ENCODE data around the gene LONP2.
"Not testable (repeated sequence)": the region's sequence is repeated elsewhere in the genome, so short reads cannot be mapped to it uniquely, and the experiment has no call there.

LONP2 gene

GRCh38 chr16:48370229-48370628 lies 126.1 kb downstream of the LONP2 start:
- DNase-seq, result no peak

DNA sequence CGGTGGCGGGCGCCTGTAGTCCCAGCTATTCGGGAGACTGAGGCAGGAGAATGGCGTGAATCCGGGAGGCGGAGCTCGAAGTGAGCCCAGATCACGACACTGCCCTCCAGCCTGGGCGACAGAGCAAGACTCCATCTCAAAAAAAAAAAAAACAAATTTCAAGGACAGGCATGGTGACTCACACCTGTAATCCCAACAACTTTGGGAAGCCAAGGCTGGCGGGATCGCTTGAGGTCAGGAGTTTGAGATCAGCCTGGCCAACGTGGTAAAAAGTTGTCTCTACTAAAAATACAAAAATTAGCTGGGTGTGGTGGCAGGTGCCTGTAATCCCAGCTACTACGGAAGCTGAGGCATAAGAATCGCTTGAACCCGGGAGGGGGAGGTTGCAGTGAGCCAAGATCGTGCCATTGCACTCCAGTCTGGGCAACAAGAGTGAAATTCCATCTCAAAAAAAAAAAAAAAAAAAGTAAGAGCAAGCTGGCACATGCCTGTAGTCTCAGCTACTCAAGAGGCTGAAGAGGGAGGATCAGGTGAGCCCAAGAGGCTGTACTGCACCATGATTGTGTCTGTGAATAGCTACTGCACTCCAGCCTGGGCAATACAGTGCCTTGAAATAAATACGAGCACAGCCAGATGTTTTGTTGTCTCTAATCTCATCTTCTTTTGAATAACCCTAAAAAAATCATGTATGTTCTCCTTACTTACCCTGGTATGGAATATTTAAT lies 126.7 kb downstream of the LONP2 start:
- DNase-seq, result not testable (repeated sequence)

DNA sequence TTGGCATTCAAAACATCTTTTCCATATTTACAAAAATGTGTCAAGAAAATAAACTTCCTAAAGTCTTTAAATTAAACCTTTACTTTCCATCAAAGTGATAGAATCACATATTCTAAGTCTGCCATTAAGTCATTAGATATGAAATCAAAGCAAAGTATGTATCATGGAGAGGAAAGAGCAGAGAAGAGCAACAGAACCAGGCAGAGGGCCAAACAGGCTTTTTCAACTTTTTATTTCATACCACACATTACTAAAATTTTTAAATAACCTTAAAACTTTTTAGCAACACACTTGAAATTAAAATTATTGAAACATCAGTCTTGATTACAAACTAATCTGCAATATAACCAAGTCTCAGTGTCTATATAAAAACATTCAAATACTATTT lies 127.3 kb downstream of the LONP2 start:
- DNase-seq, result no peak

- no peak for DNase-seq
Observed at GRCh38 chr16:48372744-48373143, 128.6 kb downstream of the LONP2 start.

GRCh38 chr16:48373258-48374029 lies 129.3 kb downstream of the LONP2 start:
- no peak for DNase-seq

- no peak for DNase-seq
Observed at GRCh38 chr16:48374255-48374654, 130.2 kb downstream of the LONP2 start.

DNA sequence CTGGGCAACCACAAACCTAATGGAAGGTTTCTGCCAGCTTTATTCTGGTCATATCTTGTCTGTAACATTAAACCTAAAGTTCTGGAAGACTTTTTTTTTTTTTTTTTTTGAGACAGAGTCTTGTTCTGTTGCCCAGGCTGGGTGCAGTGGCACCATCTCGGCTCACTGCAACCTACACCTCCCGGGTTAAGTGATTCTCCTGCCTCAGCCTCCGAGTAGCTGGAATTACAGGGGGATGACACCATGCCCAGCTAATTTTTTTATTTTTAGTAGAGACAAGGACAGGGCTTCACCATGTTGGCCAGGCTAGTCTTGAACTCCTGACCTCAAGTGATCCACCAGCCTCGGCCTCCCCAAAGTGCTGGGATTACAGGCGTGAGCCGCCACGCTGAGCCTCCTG lies 133.2 kb downstream of the LONP2 start:
- DNase-seq, result not testable (repeated sequence)

DNA sequence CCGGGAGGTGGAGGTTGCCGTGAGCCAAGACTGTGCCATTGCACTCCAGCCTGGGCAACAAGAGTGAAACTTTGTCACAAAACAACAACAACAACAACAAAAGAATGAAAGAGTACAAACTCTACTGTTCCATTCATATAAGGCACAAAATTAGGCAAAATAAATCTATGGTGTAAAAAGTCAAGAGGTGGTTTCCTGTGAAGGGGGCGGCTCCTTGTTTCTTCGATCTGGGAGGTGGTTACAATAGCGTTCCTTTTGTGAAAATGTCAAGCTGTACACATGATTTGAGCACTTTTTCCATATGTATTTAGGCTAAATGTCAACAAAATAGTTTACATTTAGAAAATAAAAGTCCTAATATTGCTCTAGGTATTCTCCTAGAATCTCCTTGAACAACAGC lies 134.2 kb downstream of the LONP2 start:
- no peak for DNase-seq

- DNase-seq, result no peak
Observed at GRCh38 chr16:48378836-48379235, 134.7 kb downstream of the LONP2 start.

DNA sequence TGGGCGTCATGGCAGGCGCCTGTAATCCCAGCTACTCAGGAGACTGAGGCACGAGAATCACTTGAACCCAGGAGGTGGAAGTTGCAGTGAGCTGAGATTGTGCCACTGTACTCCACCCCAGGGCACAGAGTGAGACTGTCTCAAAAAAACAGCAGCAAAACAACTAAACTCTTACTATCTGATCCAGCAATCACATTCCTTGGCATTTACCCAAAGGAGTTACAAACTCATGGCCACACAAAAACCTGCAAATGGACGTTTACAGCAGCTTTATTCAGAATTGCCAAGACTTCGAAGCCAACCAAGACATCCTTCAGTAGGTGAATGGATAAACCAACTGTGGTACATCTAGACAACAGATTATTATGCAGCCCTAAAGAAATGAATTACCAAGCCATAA lies 137.1 kb downstream of the LONP2 start:
- DNase-seq, result no peak

- no peak for DNase-seq
Observed at GRCh38 chr16:48382131-48382530, 138.0 kb downstream of the LONP2 start.

DNA sequence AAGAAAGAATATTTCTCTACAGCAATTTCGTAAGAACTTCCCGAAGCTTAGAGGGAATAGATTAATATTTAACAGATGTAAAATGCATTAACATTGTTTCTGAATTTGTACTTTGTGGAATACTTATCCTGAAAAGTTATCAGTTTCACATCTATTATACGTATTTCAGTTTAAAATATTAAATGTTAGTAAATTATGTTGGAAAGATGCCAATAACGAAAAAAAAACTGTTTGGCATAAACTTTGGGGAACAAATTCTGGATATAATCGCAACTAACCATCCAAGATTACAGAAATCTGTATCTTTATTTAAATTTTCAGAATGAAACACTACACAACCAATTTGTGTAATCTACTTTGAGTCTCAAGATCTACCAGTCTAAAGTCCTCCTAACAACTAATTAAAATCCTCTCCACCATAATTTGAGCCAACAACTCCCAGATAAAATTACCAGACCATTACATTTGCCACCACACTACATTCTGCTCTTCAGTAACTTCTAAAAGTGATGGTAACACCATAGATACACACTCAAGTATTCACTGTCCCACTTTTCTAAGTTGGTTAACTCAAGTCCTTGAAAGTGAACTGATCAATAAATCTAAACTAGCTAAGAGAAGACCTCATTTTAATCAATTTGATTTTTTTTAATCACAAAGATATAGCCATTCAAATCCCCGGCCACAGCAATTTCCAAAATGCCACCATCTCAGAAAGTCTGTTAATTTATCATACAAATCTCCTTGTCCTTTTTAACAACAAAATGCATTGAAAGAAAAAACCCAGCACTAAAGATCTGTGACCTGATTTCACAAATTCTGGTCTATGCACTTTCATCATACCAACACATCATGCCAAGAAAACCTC lies 139.1 kb downstream of the LONP2 start:
- no peak for DNase-seq

- peak; percentile 5 for DNase-seq
Observed at GRCh38 chr16:48383877-48384519, 139.9 kb downstream of the LONP2 start.

- peak; percentile 21 for DNase-seq
Observed at GRCh38 chr16:48384520-48385252, 140.6 kb downstream of the LONP2 start.

- DNase-seq, result peak; percentile 86
Observed at GRCh38 chr16:48385253-48386150, 141.4 kb downstream of the LONP2 start, which contains the start of gene SIAH1. Gene SIAH1 (minus strand): TSS chr16:48385413. CDS start chr16:48362428, 22,985 bp downstream.

DNA sequence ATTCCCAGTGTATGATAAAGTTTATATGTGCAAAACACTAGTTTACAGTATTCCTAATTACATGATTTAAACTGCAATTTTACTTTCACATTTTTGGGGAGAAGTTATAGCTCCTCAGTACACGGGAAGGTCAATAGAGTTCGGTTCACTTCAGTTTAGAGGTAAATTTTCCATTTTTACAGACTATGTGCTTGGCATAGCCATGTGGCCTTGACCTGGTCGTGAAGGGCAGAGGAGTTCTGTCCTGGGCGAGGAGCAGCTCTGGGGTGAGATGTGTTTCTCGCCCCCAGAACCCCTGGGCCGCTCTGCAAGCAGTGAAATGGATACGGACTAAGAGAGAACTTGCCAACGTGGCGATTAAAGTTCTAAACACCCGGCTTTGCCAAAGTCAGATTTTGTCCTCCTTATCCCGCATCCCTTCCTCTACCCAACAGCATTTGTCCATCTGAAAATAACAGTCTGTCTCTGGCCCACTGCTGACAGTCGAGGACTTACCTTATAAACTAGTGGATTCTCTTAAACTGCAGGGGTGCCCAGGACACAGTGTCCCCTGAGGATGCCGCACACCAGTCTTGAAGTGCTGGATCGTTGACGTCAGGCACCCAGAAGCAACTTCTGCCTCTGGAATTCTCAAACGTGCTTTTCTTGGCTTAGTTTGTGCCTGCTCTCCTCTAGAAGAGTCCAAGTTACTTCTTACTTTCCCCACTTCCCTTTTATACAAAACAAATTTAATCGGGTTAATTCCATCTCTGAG lies 142.6 kb downstream of the LONP2 start:
- no peak for DNase-seq

- no peak for DNase-seq
Observed at GRCh38 chr16:48392407-48392806, 148.3 kb downstream of the LONP2 start.

DNA sequence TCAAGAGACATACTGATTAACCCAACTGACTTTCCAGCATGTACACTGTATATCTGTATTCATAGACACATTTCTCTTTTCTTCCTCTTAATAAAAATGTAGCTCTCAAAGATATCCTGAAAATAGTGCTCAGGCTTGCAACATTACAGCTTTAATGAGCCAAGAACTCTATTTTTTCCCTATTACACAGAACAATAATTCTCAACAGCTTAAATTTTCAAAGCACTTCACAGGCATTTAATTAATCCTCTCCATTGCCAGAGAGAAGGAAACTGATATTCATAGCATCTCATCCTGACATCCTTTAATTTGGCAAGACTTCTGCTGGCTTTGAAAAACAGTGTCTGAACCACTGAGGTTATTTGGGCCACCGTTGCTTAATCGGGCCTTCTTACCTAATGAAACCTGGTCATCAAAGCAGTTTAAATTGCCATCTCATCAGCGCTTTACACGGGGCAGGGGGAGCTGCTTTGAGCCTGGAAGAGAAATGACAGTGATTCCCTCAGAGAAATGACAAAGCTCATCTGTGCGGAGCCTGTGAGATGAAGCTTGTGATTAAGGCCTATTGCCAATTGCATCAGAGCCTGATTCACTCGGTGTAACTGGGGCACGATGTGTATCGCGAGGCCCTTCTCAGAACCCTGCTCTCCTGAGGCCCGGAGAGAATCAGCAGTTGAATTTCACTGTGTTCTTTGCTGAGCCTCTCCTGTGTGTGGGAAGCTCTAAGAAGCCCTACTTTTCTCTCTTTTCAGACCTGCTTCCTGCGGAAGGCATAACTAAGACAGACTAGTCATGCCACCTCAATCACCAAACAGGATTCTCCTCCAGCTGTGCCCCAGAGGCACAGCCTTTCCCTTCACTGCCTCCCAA lies 149.6 kb downstream of the LONP2 start:
- no peak for DNase-seq

DNA sequence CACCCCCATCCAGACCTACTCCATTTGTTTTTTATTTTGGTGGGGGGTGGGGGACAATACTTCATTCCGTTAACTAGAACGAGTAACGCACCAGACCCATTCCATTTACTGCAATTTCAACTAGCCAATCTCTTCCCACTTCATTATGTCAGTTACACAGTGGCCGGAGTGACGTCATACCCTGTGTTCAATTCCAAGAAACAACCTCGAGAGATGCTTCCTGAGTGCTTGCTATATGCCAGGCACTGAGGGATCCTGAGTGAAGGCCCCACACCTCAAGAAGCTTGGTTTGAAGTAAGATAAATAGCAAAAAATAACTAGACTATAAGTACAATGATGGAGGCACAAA lies 150.2 kb downstream of the LONP2 start:
- DNase-seq, result no peak
